Testis (tissue), 3 donors: ENCODE data around the gene OR51B4. TPM values are rescaled to one million over a fixed set of nuclear protein-coding genes. Genes with fewer than 3 reads are reported as not detected.
A peak's percentile ranks its signal among the peaks of the same experiment; 100 is the strongest.

Experiments
- DNase-seq: peaks from one replicate; pipeline ENCODE4 v3.0.0-alpha.2; 2019
- H3K27ac ChIP-seq, 2 donors: fragments of 200-600 bp; sonication (generic); one replicate each; pipeline ENCODE4 v1.5.1; 2019
- H3K27me3 ChIP-seq: fragments of 200-600 bp; sonication (generic); one replicate; pipeline ENCODE4 v1.5.1; 2019
- H3K36me3 ChIP-seq: fragments of 200-600 bp; sonication (generic); one replicate; pipeline ENCODE4 v1.5.1; 2017; ENCODE audit warnings: low read depth; ENCODE audit errors: missing control alignments
- H3K4me1 ChIP-seq: fragments of 200-600 bp; sonication (generic); one replicate; pipeline ENCODE4 v1.5.1; 2019
- H3K4me3 ChIP-seq, 2 donors: fragments of 200-600 bp; sonication (generic); one replicate each; pipeline ENCODE4 v1.5.1; 2017 to 2019
- H3K9me3 ChIP-seq: fragments of 200-600 bp; sonication (generic); one replicate; pipeline ENCODE4 v1.5.1; 2017
- POLR2A ChIP-seq: fragments of 450-650 bp; IDR thresholded peaks from one replicate; pipeline ENCODE4 v1.6.1; 2017; ENCODE audit warnings: antibody characterized with exemption, mild to moderate bottlenecking, moderate library complexity
- WGBS, 2 donors: methylation state at CpG; one replicate each; pipeline ENCODE4 v1.1.5; 2018; 5-methylcytosine and 5-hydroxymethylcytosine counted together
- intact Hi-C: fragments of 100-400 bp; cut with DNase I; formaldehyde crosslinking; loops from one replicate; pipeline ENCODE4 v1.15.1; 2023; ENCODE audit warnings: low total_unique reads
- polyA plus RNA-seq: library from polyadenylated mRNA; stranded (reverse); fragments of 350-450 nt; fragmentation: Illumina TruSeq; extraction: RNeasy Lipid Tissue Mini Kit (QIAGEN cat#74804); gene quantifications from one replicate; pipeline ENCODE4 v1.2.3, GENCODE V29; 2014; ENCODE audit warnings: low read depth, low replicate concordance; ENCODE audit not compliant: insufficient read depth
- total RNA-seq, 2 donors: library from RNA; depleted of rRNA; stranded (reverse); fragments of >200 nt; gene quantifications; one replicate each; pipeline ENCODE4 v1.2.3, GENCODE V29; 2016
- TF ChIP-seq, protein P1 (sequence below), 3 experiments: fragments of 450-650 bp in 2 of 3; fragments of 200-600 bp in 1 of 3; sonication (generic) in 1 of 3; IDR thresholded peaks; one replicate each; pipeline ENCODE4 v1.5.1; 2016 to 2019; ENCODE audit warnings: antibody characterized with exemption in 3 of 3, mild to moderate bottlenecking in 2 of 3, moderate library complexity in 1 of 3

The OR51B4 gene
- total and polyA plus RNA-seq, 3 donors from 2014 or later, result 0.74 TPM; not detected in 2

- Histone ChIP-seq H3K4me3 (no peak overlapping the region), H3K27me3 (no peaks in the 10 kb centered on the region), H3K27ac (no peak overlapping the region), H3K4me1 (no peaks in the 10 kb centered on the region), H3K36me3 (no peaks in the 10 kb centered on the region), H3K9me3 (no peaks in the 10 kb centered on the region)
- TF ChIP-seq, protein P1, sequence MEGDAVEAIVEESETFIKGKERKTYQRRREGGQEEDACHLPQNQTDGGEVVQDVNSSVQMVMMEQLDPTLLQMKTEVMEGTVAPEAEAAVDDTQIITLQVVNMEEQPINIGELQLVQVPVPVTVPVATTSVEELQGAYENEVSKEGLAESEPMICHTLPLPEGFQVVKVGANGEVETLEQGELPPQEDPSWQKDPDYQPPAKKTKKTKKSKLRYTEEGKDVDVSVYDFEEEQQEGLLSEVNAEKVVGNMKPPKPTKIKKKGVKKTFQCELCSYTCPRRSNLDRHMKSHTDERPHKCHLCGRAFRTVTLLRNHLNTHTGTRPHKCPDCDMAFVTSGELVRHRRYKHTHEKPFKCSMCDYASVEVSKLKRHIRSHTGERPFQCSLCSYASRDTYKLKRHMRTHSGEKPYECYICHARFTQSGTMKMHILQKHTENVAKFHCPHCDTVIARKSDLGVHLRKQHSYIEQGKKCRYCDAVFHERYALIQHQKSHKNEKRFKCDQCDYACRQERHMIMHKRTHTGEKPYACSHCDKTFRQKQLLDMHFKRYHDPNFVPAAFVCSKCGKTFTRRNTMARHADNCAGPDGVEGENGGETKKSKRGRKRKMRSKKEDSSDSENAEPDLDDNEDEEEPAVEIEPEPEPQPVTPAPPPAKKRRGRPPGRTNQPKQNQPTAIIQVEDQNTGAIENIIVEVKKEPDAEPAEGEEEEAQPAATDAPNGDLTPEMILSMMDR (IDR thresholded peaks at IDR 0.05), result no peak
- TF ChIP-seq POLR2A, result no peak
- intact Hi-C loops, result no loop called here
- no peak for DNase-seq
- WGBS, 2 donors, result 88 to 96% methylated on average over 2 of the region's 2 CpGs
These were observed 19.1 kb downstream of the OR51B4 start for GRCh38 chr11:5282628-5283027.

DNA sequence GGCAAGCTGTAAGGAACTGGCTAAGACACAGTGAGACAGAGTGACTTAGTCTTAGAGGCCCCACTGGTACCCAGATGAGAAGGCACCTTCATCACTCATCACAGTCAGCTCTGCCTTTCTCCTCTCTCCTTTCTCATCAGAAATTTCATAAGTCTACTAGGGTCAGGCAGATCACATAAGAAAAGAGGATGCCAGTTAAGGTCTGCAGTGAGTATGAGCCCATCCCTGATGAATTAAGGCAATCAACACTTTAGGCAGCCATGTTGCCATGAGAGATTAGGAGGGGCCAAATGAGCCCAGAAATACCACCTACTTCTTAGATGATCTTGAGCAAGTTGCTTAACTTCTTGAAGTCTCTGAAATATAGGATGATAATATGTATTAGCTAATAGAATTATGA lies 20.1 kb downstream of the OR51B4 start:
- H3K9me3 ChIP-seq, result no peaks in the 10 kb centered on the region
- no peak overlapping the region for H3K4me3 ChIP-seq
- no peaks in the 10 kb centered on the region for H3K4me1 ChIP-seq
- H3K36me3 ChIP-seq, result no peaks in the 10 kb centered on the region
- DNase-seq, result no peak
- H3K27me3 ChIP-seq, result no peaks in the 10 kb centered on the region
- intact Hi-C loops, result no loop called here
- TF ChIP-seq POLR2A, result no peak
- TF ChIP-seq, protein P1 (IDR thresholded peaks at IDR 0.05), result no peak
- H3K27ac ChIP-seq, result no peak overlapping the region

DNA sequence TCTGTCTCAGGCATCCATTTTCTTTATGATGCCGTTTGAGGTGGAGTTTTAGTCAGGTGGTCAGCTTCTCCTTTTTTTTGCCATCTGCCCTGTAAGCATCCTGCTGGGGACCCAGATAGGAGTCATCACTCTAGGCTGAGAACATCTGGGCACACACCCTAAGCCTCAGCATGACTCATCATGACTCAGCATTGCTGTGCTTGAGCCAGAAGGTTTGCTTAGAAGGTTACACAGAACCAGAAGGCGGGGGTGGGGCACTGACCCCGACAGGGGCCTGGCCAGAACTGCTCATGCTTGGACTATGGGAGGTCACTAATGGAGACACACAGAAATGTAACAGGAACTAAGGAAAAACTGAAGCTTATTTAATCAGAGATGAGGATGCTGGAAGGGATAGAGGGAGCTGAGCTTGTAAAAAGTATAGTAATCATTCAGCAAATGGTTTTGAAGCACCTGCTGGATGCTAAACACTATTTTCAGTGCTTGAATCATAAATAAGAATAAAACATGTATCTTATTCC lies 21.1 kb downstream of the OR51B4 start:
- DNase-seq, result peak; percentile 57
- Histone ChIP-seq H3K27ac (no peak overlapping the region), H3K36me3 (no peaks in the 10 kb centered on the region), H3K4me1 (no peaks in the 10 kb centered on the region), H3K9me3 (no peaks in the 10 kb centered on the region), H3K4me3 (no peak overlapping the region), H3K27me3 (no peaks in the 10 kb centered on the region)
- 52 to 67% methylated on average over 3 of the region's 3 CpGs for WGBS, 2 donors
- intact Hi-C loops, result no loop called here
- TF ChIP-seq, protein P1 (IDR thresholded peaks at IDR 0.05), result no peak
- no peak for TF ChIP-seq POLR2A

DNA sequence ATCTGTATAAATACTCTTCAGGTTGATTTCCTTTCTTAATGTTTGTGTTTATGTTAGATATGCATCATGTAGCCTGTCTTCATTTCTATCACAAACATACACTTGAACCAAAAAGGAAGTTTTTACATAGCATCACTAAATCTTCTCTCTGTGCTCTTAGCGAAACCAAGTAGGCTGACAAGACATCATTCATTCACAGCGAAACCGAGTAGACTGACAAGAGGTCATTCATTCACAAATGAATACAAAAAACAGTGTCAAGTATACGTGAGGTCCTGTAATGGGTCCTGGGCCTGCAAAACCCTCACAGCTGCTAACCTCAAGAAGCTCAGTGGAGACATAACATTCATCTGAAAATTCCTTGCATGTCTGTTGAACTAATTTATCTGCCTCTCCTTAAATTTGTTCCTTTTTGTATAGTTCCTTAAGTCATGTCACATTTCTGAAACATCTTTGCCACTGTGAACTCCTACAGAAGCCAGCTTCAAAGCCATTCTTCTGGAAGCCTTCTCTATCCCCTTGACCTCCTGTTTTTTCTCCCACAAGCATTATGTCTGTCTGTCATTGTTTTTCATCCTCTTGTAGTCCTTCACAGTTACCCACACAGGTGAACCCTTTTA lies 22.2 kb downstream of the OR51B4 start:
- no peaks in the 10 kb centered on the region for H3K4me1 ChIP-seq
- H3K4me3 ChIP-seq, result no peak overlapping the region
- intact Hi-C loops, result no loop called here
- TF ChIP-seq, protein P1 (IDR thresholded peaks at IDR 0.05), result no peak
- TF ChIP-seq POLR2A, result no peak
- no peaks in the 10 kb centered on the region for H3K27me3 ChIP-seq
- H3K9me3 ChIP-seq, result no peaks in the 10 kb centered on the region
- 81 to 86% methylated on average over 4 of the region's 4 CpGs for WGBS, 2 donors
- DNase-seq, result no peak
- H3K27ac ChIP-seq, result no peak overlapping the region
- no peaks in the 10 kb centered on the region for H3K36me3 ChIP-seq

GRCh38 chr11:5277807-5278382 lies 23.9 kb downstream of the OR51B4 start:
- H3K4me3 ChIP-seq, result no peak overlapping the region
- no peaks in the 10 kb centered on the region for H3K27me3 ChIP-seq
- intact Hi-C loops, result no loop called here
- H3K27ac ChIP-seq, result no peak overlapping the region
- H3K9me3 ChIP-seq, result no peaks in the 10 kb centered on the region
- 73 to 75% methylated on average over 1 of the region's 1 CpG for WGBS, 2 donors
- H3K4me1 ChIP-seq, result no peaks in the 10 kb centered on the region
- no peak for TF ChIP-seq POLR2A
- TF ChIP-seq, protein P1 (IDR thresholded peaks at IDR 0.05), result no peak
- DNase-seq, result no peak
- H3K36me3 ChIP-seq, result no peaks in the 10 kb centered on the region
